Stimulated activated CD8-positive, alpha-beta memory T cell treated with anti-CD3 and anti-CD28 coated beads, Interleukin-7, amount 100 ng/mL, for 48 hours (primary cell): Measurements from ENCODE around the gene UQCRC1.

Experiments used
- DNase-seq, 2 donors: peaks; one replicate each; pipeline ENCODE4 v3.0.0-alpha.2; 2020; ENCODE audit warnings: low read depth in 1 of 2; ENCODE audit errors: extremely low read depth in 1 of 2

UQCRC1 gene

DNA sequence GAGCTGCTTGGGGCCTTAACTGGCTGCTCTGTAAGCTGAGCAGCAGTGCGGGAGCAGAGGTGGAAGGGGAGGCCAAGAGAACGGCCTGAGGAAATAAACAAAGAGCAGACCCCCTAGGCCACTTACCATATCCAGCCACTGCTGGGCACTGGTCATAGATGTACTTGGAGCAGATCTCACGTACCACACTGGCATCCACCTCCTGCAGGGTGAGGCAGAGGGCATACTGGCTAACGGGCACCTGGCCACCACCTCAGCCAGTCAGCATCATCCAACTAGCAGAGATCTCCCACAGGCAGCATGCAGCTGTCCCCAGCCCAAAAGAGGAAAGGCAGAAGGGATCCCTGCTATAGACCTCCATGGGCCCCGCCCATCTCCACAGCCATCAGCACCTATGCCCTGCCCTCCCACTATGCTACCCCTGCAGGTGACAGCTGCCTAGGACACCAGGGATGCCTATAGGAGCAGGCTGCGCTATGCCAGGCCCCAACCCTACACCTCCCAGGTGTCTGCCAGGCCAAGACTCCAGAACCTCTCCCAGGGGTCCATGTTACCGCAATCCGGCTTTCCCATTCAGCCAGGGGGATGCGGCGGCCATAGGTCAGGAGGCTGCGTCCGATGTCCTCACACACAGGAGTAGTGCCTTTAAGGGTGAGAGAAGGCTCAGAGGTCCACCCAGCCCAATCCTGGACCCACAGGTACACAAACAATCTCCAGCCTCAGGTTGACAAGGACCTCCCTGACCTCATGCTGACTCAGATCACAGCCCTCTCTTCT is 9.7 kb downstream of the UQCRC1 start:
- DNase-seq = no peak

DNA sequence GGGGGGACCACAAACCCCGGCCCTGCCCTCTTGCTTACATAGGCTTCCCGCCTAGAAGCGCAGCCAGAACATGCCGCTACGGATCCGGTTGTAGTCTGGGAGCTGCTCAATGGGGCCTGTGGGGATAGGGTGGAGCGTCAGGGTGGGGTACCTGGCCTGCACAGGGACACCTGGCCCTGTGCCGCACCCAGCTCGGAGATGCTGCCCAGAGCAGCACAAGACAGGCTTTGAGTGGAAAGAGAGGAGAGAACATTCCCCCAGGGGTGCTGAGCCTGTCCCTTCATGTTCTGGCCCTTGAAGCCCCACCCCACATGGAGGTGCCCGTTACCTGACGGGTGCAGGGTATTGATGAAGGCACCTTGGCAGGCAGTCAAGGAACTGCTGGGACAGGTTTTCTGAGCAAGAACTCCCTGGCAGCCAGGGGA is 10.4 kb downstream of the UQCRC1 start:
- DNase-seq = no peak

DNA sequence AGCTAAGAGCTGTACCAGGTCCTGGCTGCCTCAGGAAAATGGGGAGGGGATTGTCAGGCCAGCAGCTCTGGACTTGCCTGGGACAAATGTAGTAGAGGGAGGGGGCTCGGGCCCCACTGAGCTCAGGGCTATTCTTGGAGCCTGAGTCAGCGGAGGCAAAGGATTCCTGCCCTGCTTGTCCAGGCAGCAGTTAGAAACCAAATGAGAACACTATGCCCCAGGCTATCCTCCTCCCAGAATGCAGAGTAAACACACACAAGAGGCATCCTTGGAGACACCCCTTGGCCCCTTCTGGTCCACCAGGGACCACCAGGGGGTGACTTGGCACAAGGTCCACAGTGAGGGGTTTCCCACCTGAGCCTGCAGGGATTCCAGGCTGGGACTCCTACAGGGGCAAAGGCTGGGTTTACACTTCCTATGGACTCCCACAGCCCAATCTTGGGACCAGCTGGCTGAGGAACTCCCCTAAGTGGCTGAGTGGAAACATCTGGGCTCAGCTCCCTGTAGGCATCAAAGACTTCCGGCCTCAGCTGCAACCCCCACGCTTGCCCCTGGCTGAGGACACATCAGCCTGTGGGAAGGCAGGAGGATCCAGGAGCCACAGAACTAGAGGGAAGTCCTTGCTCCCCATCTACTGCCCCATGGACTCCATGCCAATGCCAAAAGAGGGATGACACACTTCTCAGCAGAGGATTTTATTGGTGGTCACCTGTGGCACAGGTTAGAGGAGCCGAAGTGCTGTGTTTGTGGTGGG is 10.9 kb downstream of the UQCRC1 start:
- no peak for DNase-seq

DNA sequence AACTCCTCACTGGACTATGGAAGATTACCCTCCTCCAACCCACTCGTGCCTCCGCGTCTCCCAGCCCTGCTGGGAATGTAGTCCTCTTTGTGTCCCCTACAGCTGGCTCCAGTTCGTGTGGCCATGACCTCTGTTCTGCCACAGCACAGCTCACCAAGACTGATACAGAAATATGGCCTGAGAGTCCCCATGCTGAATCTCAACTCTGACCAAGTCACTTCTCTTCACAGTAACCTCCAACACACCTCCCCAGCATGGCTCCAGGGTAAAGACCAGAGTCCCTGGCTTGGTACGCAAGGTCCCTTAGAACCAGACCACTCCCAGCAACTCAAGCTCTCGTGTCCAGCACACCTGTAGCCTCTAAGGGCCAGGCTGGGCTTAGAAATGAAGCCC is 12.0 kb downstream of the UQCRC1 start:
- DNase-seq = no peak

DNA sequence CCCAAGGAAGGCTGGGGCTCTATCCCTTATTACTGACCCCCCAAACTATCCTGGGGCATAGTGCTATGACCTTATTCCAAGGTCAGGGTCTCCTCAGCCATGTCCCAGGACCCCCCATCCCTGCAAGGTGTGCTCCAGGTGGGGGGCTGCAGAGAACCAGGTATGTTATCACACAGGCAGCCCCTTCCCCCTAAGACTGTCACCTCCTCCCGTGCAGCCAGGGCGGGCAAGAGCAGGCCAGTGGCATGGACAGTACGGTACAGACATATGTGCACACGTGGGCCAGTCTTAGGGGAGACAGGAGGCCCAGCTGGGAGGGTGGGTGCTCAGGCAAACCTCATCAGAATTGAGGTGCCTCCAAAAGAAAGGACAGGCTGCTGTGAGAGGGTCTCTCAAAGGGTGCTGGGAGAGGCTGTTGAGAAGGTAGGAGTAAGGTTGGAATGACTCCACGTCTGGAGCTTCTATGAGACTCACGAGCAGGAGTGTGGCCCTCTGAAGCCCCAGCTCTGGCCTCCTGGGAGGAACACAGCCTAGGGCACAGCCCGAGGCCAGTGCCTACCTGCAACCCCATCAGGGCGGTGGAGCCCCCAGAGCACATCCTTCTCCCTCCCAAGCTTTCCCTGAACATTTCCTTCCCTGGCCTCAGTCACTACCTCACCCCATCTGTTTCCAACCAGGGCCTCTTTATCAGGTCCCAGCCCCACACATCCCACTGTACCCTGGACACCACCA is 12.6 kb downstream of the UQCRC1 start:
- DNase-seq = no peak

DNA sequence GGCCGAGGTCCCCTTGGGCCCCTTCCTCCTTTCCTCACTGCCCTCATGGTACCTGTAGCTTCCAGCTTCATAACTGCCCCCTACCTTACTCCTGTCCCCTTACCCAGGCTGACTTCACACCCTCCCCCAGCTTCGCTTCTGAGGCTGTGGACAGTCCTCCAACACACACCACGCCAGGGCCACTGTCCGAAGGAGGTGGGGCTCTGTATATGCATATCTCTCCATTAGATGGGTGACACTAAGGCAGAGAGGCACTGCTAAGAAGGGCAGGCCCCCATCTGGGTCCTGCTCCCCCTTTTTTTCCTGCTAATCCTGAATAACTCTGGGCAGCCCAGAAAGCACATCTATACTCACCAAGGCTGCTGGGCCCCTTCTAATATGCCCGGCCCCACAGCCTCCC is 13.3 kb downstream of the UQCRC1 start:
- DNase-seq = no peak

DNA sequence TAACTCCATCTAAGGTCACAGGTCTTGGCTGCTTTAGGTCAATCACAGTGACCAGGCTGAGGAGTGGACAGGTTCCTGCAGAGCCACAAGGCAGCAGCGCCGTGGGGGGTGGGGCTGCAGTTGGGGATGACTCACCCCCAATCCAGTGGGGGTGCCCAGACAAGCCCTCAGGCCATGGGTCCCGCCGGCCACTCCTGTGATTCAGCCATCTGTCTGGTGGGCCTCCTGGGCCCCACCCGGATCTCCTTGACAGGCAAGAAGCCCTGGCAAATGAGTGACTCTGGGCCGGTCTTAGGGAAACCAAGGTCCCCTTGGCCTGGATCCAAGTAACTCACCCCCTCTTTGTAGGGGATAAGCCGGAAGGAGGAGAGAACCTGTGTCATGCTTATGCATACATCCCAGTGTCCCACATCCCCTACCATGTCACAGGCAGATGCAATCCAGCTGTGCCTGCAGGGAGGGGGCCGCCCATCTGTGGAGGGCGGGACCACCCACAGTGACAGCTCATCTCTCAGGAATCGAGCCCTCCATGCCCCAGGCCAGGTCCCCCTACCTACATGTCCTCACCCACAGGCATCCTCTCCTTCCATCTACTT is 13.8 kb downstream of the UQCRC1 start:
- no peak for DNase-seq

DNA sequence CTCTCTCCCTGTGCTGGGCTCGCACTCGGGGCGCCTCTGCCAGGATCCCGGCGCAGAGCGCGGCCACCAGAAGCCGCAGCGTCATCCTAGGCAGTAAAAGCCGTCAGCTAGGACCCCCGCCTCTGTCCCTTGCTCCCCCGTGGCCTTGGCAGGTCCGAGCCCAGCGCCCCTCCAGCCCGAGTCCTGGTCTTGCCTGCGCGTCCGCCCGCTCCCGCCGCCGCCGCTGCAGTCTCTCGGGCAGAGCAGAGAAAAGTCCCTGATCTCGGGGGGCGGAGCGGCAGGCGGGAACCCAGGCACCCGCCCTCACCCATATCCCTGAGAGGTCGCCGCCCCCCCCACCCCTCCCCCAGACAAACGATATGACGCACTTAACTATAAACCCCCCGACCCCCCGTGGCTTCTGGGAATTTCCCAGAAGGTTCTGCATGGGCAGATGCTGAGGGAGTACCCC is 14.3 kb downstream of the UQCRC1 start, which contains the start of gene COL7A1:
TSS of gene COL7A1 (minus strand) at position 255 of the 451 bp plus-strand sequence. CDS start at position 85, 170 bp downstream.
- no peak for DNase-seq

DNA sequence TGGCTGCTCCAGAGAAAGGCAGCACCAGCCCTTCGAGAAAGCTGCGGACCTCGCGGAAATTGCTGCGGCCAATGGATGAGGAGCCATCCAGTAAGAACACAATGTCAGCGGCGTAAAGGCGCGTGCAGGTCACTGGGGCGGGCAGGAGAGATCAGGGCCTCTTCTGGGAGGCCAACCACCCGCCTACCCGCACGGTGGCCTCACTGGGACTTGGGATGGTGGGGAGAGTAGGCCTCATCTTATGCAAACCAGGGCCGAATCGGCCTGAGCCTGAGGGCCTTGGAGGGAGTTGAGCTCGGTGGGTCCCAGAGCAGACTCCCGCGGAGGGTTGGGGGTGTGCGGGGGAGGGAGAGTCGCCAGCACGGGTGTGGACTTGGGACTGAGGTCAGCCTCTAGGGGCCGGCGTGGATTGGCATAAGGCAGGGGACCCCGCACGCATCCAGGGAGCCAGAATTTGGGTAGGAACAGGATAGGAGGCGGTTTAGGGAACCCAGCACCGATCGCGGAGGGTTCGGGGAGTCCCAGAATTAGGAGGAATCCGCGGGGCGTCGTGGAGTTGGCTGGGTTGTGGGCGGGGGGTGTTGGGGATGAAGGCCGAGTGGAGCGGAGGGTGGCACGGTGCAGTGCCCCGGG is 14.9 kb downstream of the UQCRC1 start:
- DNase-seq = no peak

DNA sequence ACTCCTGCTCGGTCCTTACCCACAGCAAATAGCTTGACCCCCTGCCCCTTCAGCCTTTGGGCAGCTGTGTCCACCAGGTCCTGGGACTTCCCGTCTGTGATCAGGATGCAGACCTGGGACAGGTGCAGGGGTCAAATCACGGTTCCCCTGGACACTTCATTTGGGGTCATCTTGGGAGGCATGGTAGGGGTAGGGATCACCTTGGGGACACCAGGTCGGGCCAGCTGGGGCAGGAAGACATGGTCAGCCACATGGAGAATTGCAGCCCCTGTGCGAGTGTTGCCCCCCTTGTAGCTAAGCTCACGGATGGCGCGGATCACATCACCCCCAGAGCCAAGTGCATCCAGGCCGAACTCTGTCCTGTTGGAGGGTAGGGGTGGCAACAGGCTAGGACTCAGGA is 16.1 kb downstream of the UQCRC1 start:
- DNase-seq = no peak

DNA sequence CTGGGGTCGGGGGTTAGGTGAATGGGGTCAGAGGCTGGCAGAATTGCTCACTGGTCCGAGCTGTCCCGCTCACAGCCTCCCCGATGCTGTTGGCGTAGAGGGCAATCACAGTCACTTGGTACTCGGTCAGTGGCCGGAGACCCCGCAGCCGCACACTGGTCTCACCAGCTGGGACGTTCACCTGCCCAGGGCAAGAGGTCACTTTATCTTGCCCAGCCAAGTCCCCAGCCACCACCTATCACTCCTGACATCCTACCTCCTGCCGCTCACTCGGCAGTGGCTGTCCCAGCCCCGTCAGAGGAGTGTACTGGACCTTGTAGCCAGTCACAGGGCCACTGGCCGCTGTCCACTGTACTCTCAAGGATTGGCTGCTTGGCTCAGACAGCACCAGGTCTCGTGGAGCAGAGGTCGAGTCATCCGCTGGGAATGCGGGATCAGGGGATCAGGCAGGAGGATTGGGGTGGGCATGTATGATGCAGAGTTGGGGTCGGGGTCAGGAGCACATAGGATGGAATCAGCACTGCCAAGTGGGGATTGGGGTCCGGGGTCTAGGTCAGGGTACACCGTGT is 16.8 kb downstream of the UQCRC1 start:
- DNase-seq = no peak

DNA sequence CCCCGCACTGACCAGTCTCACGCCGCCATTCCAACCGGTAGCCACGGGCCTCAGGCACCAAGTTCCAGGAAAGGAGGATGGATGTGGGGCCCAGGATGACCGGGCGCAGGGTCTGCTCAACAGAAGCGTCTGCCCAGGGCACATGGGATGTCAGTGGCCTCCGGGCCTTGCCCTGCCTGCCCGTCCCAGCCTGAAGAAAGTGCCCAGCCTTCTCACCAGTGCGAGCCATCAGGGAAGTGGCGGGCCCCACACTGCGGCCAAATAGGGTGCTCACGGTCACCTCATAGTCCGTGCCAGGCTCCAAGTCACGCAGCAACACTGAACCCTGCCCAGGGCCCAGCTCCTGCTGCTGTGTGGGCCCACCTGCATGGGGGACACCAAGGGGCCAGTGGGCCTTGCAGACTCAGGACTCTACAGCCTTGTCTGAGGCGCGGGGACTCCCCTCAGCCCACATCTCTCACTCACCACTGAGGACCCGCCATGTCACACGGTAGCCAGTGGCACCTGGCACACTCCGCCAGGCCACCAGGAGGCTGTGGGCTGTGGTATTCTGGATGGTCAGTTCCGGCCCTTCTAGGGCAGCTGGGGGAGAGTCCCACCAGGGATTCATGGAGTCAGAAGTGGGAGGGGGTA is 17.4 kb downstream of the UQCRC1 start:
- no peak for DNase-seq

DNA sequence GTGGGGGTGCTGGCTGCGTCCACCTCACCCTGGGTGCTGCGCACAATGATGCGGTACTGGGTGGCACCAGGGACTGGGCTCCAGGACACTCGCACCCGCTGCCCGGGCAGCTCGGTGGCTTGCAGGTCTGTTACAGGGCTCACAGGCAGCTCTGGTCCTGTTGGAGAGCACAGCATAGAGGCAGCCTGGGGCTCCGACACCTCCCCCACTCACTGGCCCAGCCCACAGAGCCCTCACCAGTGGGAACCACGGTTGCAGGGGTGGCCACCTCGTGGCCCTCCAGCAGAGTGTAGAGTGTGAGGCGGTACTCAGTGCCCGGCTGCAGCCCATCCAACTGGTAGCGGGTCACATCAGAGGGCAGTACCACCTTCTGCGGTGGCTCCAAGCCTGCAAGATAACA is 18.0 kb downstream of the UQCRC1 start:
- no peak for DNase-seq

DNA sequence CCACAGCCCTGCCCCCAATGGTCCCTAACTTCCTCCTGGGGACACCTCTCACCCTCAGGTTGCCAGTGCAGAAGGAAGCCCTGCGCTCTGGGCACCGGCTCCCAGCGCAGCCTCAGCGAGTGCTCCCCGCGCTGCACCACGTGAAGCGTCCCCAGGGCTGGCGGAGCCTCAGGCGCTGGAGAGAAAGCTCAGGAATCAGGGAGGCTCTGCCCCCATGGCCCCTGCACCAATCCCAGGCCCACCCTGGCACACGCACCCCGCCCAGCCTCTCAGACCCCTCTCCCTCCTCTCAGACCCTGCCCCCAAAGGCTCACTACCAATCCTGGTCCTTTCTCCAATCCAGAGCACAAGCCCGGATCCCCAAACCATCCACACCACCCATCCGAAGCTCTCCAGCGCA is 21.2 kb downstream of the UQCRC1 start:
- no peak for DNase-seq

DNA sequence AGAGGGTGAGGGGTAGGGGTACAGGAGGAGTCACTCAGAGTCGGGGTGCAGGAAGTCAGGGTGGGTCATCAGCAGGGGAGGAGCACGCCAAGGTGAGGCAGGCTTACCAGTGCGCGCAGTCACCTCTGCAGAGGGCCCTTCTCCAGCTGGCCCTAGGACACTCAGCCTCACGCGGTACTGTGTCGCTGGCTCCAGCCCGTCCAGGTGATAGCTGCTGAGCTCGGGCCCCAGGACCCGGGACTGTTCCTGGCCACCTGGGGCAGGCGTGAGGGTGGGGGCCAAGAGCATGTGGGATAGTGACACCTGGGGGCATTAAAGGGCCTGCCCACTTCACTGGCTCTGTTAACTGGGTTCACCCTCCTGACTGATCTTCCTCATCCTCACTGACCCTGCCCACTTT is 21.8 kb downstream of the UQCRC1 start:
- no peak for DNase-seq

DNA sequence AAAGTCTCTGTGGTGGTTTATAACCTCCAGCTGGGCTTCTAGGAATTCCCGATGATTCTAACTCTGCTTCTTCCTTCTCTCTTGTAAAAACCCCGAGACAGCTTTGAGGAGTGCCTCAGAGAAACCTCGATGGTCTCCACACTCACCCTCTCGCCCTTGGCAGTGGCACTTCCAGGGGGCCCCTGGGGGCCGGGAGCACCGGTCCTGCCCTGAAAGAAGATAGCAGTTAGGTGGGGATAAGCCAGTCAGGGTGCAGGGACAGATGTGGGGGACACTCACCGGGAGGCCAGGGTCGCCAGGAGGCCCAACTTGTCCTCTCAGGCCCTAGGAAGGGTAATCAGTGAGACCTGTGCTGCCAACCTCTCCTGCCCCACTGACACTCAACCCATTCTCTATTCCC is 24.0 kb downstream of the UQCRC1 start:
- DNase-seq = no peak

DNA sequence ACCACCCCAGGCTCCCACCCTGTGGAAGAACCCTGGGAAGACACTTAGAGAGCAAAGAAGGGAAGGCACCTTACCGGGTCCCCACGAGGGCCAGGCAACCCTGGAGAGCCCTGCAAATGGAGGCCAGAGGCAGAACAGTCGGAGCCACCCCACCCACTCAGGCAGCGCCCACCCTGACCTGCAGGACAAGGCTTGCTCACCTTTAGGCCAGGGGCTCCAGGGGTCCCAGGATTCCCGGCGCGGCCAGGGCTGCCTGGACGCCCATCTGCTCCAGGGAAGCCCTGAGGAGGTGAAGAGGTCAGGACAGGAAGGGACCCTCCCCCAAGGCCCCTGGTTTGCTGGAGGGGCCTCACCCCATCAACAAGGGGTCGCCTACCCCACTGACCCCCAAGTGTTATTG is 24.6 kb downstream of the UQCRC1 start:
- DNase-seq = no peak

DNA sequence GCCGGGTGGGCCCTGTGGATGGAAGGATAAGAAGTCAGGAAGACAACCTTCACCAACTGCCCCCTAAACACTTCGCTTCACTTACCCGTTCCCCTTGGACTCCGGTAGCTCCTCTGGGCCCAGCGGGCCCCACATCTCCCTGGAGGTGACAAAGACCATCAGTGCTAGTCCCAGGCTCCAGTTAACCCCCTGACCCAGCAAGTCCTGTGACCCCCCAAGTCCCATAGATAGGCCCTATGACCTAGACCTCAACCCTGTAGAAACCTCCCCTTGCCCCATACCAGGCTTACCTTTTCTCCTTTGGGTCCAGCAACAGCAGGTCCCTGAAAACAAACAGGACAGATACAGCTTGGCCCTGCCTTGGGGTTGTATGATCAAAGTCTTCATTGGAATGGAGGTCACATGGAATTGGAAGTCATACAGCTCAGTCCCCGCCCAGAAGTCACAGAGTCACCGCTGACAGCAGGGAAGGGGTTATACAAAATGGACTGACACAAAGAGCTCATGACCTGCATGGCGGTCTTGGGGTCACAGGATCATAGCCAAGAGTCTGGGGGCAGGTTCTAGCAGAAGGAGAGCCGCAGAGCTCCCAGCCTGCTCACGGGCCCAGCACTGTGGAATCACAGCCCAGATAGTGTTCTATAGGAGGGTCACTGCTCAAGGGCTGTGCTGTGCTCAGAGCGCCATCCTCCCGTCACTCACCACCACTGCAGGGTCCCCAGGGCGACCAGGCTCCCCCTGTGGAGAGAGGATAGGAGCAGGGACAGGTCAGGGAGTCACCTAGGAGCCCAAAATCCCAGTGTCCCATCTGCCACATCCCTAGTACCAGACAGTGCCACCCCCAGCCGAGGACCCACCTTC is 27.6 kb downstream of the UQCRC1 start:
- DNase-seq = no peak

DNA sequence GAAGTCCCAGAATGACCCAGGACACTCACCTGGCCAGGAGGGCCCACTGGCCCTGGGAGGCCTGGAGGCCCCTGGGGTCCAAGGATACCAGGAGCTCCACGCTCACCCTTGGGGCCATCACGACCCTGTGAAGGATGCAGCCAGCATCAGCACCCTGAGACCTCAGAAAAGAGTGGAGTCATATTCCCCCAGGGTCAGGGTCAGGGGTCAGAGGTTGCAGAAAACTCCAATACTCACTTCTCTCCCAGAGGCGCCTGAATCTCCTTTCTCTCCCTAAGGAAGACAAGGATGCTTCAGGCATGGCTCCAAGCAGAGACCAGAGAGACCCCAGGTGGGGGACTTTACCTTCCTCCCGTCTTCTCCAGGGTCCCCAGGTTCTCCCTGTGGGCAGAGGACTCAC is 32.8 kb downstream of the UQCRC1 start:
- DNase-seq = no peak
